GM12878 (cell line): ENCODE data around the gene RPL10. TPM values are rescaled to one million over a fixed set of nuclear protein-coding genes. Genes with fewer than 3 reads are reported as not detected.

Experiments
- ATF3 ChIP-seq: IDR thresholded peaks from 2 replicates; pipeline ENCODE4 v1.6.1; 2011; ENCODE audit warnings: low read depth, mild to moderate bottlenecking, low read length, moderate library complexity, borderline replicate concordance; ENCODE audit errors: extremely low read depth
- CEBPB ChIP-seq, 2 experiments: fragments of 150-350 bp in 1 of 2; IDR thresholded peaks; 2 replicates each; pipeline ENCODE4 v1.6.1; 2012 to 2014; ENCODE audit warnings: low read depth in 2 of 2, low read length in 2 of 2, borderline replicate concordance in 1 of 2, inconsistent platforms in 1 of 2
- CTCF ChIP-seq, 3 experiments: IDR thresholded peaks in 2 of 3; conservative IDR thresholded peaks in 1 of 3; 2 replicates each; pipeline ENCODE4 v1.5.1; 2011; ENCODE audit warnings: low read depth in 3 of 3, low read length in 3 of 3, mild to moderate bottlenecking in 3 of 3, control low read depth in 2 of 3, moderate library complexity in 2 of 3, inconsistent platforms in 1 of 3, mixed read lengths in 1 of 3; ENCODE audit not compliant: control insufficient read depth in 2 of 3, insufficient read depth in 1 of 3; ENCODE audit errors: extremely low read depth in 1 of 3
- FOS ChIP-seq: IDR thresholded peaks from 3 replicates; pipeline ENCODE4 v1.6.1; 2011; ENCODE audit warnings: borderline replicate concordance; ENCODE audit not compliant: insufficient read length; ENCODE audit errors: extremely low read depth
- LARP7 ChIP-seq: fragments of 450-650 bp; IDR thresholded peaks from 2 replicates; pipeline ENCODE4 v1.6.1; 2017; ENCODE audit warnings: mild to moderate bottlenecking
- MEF2A ChIP-seq: IDR thresholded peaks from 2 replicates; pipeline ENCODE4 v1.6.1; 2011; ENCODE audit warnings: low read depth, mild to moderate bottlenecking, low read length, moderate library complexity; ENCODE audit not compliant: insufficient read depth
- MLLT1 ChIP-seq: fragments of 450-650 bp; IDR thresholded peaks from 2 replicates; pipeline ENCODE4 v1.6.1; 2016; ENCODE audit warnings: mild to moderate bottlenecking
- NR2F1 ChIP-seq: fragments of 450-650 bp; conservative IDR thresholded peaks from 2 replicates; pipeline ENCODE4 v1.6.1; 2017; ENCODE audit warnings: mild to moderate bottlenecking
- PBX3 ChIP-seq: IDR thresholded peaks from 2 replicates; pipeline ENCODE4 v1.6.1; 2011; ENCODE audit warnings: mild to moderate bottlenecking, low read depth, low read length, moderate library complexity; ENCODE audit not compliant: insufficient replicate concordance
- POLR2A ChIP-seq: IDR thresholded peaks from 2 replicates; pipeline ENCODE4 v1.6.1; 2011; ENCODE audit warnings: low read depth, mild to moderate bottlenecking, low read length
- PRDM15 ChIP-seq: fragments of 450-650 bp; formaldehyde crosslinking; IDR thresholded peaks from 2 replicates; pipeline ENCODE4 v1.4.0; 2020; ENCODE audit warnings: mild to moderate bottlenecking, moderate library complexity
- RBBP5 ChIP-seq: fragments of 200-600 bp; sonication (generic); conservative IDR thresholded peaks from 2 replicates; pipeline ENCODE4 v1.6.1; 2016
- REST ChIP-seq: IDR thresholded peaks from 2 replicates; pipeline ENCODE4 v1.6.1; 2012; ENCODE audit warnings: mild to moderate bottlenecking, low read depth, low read length
- SMARCA5 ChIP-seq: fragments of 450-650 bp; IDR thresholded peaks from 2 replicates; pipeline ENCODE4 v1.6.1; 2017; ENCODE audit warnings: mild to moderate bottlenecking
- polyA plus RNA-seq, 11 experiments: library from polyadenylated mRNA; depleted of rRNA in 4 of 11; unstranded in 6 of 11; stranded (reverse) in 5 of 11; fragments of >200 nt; fragmentation: Nextera tagmentation in 4 of 11; fragmentation: Illumina TruSeq in 1 of 11; extraction: Ambion mirVana in 4 of 11; extraction: Trizol in 1 of 11; gene quantifications; 1 replicate in 1 of 11; 2 replicates in 10 of 11; pipeline versions ENCODE4 v1.2.1 to v1.2.3, GENCODE V29; 2011 to 2016; ENCODE audit warnings: inconsistent platforms in 2 of 11, missing spikeins in 2 of 11, low read depth in 1 of 11
- total RNA-seq, 4 experiments: library from RNA; depleted of rRNA in 3 of 4; stranded (reverse); fragments of >200 nt in 3 of 4; fragmentation: Illumina TruSeq in 1 of 4; extraction: Trizol in 1 of 4; gene quantifications; 2 replicates each; pipeline versions ENCODE4 v1.2.1 to v1.2.3, GENCODE V29; 2013 to 2021

The RPL10 gene
- total and polyA plus RNA-seq, 10 of the 15 experiments (the other 5 are each of a cell fraction or from before 2014, with no cell fraction given) = 1,938 to 7,222 (median 4,494) TPM

- TF ChIP-seq REST (no peak), CTCF (IDR thresholded peaks at IDR 0.05 in 2 of 3, conservative IDR thresholded peaks at IDR 0.05 in 1 of 3; ENCODE audit: control insufficient read depth in 2 of 3, extremely low read depth in 1 of 3, insufficient read depth in 1 of 3, low read depth in 3 of 3, low read length in 3 of 3) (no peak), MLLT1 (0 out of 2 replicates have a peak, but pooled peaks have one; percentile 34), MEF2A (no peak), ATF3 (no peak), NR2F1 (peak; percentile 36; the same call in 1 of the 2 replicates), PRDM15 (CRISPR knock-in tag) (no peak), CEBPB (IDR thresholded peaks at IDR 0.05; ENCODE audit: borderline replicate concordance in 1 of 2, low read depth in 2 of 2, low read length in 2 of 2) (no peak), RBBP5 (no peak), SMARCA5 (no peak), PBX3 (no peak), FOS (no peak), LARP7 (peak; percentile 55; the same call in 1 of the 2 replicates), POLR2A (peak; percentile 32)
These were observed 947 bp upstream of the RPL10 start (continued) for GRCh38 chrX:154396973-154397887.
